ENCODE results near the gene RELN. TPM values are rescaled to one million over a fixed set of nuclear protein-coding genes. Genes with fewer than 3 reads are reported as not detected.

The RELN gene
- total RNA-seq, 4 donors from 2014 or later: 0.57 to 4.2 (median 1.5) TPM

- TF ChIP-seq CTCF (IDR thresholded peaks at IDR 0.05; ENCODE audit: low read depth): no peak
Observed at GRCh38 chr7:103991406-103991805, 1.9 kb upstream of the RELN start.

DNA sequence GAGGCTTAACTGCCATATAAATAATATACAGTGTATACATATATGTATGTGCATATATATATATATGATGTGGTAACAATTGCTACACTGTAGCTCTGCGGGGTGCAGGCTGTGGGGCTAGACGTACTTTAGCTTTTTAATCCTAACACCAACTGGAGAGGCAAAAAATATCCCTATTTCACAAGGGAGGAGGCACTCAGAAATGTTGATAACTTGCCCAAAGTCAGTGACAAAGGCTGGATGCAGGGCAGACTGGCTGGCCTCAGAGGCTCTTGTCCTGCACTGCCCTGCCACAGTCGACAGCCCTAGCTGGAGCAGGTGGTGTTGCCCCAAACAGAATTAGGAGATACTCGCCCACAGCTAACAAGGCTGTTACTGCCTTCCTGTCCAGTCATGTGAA lies 1.5 kb upstream of the RELN start:
- no peak for TF ChIP-seq CTCF (IDR thresholded peaks at IDR 0.05; ENCODE audit: low read depth)

DNA sequence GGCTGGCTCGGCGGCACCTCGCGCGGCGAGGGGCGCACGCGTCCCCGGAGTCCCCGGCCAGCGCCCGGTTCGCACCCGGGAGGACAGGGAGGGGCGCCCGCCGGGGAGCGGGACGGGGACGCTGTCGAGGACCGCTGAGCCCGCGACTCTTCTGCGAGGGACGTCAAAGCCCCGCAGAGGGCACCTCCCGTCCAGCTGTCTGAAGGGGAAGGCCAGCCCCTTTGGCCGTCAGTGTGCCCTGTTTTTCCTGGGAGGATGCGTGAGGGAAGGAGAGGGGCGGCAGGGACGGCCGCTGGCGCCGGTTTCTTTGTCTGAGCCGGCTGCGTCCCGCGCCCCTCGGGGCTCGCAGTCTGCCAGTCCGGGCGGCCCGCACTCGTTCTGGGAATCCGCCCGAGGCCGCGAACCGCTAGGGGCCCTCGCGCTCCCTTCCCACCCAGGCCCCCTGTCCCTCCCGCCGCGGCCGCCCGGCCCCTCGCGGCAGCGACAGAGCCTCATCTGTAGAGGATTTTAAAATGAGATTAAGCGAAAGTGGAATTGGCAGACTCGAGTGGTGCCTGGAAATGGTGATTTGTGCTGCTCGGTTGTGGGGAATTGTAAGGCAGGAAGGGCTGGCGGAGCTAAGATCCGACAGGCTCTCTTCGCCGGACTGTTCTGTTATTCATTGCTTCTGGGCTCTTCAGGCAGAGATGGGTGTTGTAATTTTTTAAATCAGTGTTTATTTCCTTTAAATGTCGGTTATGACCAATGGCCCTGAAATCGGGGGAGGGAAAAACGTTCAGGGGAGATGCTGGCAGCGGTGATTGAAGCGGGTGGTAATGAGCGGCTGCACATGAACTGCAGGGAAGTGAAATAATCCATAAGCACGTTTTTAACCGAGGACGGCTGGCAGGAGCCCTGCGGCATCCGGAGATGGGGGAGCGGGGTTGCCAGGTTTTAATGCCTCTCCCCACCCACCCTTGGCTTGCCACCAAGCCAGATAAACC lies 618 bp upstream of the RELN start:
- TF ChIP-seq CTCF (IDR thresholded peaks at IDR 0.05; ENCODE audit: low read depth): no peak

DNA sequence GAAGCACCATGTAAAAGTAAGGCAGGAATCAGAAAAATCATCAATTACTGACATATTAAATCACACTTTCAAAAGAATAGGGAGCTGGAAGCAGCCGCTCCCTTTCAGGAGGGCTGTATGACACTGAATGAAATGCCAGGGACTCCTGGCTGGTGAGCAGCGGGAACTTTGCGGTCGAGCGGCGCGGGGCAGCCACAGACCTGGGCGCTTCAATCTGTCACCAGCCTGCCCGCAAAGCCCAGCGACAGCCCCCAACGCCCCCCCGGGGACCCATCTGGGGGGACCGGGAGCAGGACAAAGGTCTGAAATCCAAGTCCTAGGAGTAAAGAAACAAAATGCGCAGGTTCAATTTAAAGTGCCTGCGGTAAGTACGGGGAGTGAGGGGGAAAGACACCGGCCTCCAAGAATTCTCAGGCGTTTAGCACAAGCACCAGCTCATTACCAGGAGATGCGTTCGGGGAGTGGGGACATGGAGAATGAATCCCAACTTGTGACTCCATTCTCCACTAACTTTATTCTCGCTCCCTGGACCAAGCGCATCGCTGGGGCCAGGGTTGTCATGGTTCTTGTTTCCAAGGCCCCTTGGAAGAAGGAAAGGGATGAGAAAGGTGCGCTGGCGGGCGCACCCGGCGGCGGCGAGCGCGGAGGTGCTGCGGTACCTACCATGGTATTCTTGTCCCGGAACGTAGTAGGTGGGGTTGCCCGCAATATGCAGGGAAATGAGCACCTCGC lies 824 bp downstream of the RELN start:
- no peak for TF ChIP-seq CTCF (IDR thresholded peaks at IDR 0.05; ENCODE audit: low read depth)

GRCh38 chr7:103987451-103987850 lies 2.0 kb downstream of the RELN start:
- no peak for TF ChIP-seq CTCF (IDR thresholded peaks at IDR 0.05; ENCODE audit: low read depth)

GRCh38 chr7:103985565-103986126 lies 3.8 kb downstream of the RELN start:
- no peak for TF ChIP-seq CTCF (IDR thresholded peaks at IDR 0.05; ENCODE audit: low read depth)

DNA sequence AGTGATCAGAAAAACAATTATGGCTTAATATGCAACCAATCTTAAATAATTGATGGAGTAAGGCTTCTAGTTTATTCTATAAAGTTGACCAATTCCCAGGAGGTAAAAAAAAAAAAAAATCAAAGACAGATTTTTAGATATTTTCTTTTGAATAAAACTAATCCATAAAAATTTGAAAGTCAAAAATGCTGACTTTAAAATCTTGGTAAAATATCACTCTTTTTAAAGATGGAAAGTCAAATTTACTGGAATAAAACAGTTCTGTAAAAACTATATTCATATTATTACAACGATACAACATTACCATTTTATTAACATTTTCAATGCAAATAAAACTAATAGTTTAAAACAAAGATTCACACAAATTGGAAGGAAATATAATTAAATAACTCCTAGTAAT lies 5.4 kb downstream of the RELN start:
- TF ChIP-seq CTCF (IDR thresholded peaks at IDR 0.05; ENCODE audit: low read depth): no peak
